ENCODE data around the gene PDK2.

The PDK2 gene

DNA sequence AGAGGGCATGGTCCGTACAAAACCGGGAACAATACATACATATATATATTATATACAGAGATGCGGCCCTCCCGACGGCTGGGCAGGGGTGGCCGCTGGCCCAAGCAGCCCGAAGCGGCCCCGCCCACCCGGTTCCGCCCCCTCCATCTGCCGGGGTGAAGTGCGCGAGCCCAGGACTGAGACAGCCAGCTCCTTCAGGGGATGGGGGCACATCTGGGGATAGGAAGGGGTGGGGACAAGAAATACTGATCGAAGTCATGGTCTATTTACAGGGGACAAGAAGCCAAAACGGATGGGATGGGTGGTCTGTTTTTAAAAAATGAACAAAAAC is 38.6 kb downstream of the PDK2 start:
- in situ Hi-C loops (cut with MboI; ENCODE audit: low sequenced_read_pairs), result no loop called here

DNA sequence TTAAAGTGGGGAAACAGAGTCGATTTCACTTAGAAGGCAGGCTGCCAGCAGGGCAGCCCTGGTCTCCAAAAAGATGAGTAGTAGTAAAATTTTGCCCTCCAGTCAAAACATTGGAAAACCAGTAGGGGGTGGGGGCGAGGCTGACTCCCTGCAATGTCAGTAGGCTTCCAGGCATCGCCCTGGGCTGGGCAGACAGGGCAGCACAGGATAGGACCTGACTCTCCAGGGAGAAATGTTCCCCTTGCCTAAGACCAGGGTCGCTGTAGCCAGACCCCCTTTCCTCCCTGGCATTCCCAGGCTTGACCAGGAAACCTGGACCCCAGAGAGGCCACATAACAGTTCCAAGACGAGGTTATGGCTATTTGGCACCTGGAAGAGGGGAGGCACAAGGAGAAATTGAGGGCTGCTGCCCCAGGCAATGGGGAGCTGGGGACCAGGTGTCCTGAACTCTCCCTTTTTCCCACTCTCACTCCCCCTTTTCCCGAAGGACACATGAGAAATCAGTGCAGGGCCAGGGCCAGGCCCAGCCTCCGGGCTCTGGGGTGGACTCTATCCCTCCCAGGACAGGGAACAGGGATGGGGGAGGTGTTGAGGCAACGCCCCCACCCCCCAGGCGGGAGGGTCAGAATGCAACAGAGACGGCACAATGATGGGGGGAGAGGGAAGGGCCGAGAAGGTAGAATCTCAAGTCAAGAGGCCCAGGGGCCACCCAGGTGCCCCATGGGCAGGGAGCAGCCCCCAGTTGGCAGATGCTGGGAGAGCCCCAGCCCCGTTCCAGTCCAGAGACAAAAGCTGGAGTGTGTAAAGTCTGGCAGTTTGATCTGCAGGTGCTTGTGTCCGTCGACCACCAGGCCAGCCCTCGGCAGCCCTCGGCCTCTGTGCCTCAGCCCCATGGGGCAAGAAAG is 39.3 kb downstream of the PDK2 start:
- in situ Hi-C loops (cut with MboI; ENCODE audit: low sequenced_read_pairs), result no loop called here

DNA sequence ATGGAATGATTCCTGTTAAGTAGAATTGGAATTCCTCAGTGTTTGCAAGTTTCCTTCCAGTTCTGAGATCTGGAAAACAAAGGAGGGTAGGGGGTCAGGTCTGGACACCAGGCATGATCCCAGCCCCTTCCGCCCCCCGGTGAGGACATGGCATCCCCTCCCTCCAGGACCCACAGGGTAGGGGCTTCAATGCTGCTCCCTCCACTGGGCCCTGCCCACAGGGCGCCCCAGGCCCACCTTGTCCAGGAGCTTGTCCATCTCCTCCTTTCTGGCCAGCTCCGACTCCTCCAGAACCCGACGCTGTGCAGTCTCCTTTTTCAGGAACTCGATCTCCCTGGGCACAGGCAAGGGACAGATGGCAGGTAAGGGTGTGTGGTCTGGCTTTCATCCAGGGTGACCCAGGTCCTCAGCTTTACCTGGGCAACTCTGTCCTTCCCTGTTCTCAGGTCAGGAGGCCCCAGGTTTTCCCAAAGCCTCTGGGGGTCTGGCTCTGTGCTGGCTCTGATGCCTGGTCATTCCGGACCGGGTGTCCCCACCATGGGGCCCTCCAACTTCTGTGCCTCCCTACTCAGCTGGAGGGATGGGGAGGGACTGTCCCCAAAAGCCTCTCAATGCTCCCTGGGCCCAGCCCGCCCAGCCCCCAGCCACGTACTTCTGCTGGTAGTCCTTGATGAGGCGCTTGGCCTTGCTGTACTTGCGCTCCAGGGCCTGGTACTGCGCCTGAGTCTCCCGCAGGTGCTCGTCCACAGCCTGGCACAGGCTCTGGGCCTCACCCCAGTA is 40.4 kb downstream of the PDK2 start:
- in situ Hi-C loops (cut with MboI; ENCODE audit: low sequenced_read_pairs), result no loop called here

DNA sequence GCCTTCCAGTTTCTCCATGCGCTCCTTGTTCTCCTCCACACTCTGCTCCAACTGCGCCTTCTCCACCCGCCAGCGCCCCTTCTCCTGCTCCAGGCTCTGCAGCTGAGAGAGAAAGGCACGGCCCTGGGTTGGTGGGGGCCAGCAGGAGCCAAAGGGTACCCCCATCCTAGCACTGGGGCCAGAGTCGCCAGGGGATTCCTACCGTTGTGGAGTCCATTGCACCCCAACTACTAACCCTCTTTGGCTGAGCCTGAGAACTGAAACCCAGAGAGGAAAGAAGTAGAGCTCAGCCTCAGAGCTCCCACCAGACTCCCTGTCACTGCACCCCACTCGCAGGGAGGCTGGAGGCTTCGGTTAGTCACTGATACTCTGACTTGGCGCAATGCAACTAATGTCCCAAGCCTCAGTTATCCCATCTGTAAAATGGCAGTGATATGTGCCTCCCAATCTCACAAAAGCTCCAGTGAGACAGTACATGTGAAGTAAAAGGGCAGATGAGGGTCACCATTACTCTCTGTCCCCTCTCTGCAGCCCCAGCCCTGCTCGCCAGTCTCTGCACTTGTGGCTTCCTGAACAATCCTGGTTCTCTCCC is 41.0 kb downstream of the PDK2 start:
- in situ Hi-C loops (cut with MboI; ENCODE audit: low sequenced_read_pairs), result no loop called here

DNA sequence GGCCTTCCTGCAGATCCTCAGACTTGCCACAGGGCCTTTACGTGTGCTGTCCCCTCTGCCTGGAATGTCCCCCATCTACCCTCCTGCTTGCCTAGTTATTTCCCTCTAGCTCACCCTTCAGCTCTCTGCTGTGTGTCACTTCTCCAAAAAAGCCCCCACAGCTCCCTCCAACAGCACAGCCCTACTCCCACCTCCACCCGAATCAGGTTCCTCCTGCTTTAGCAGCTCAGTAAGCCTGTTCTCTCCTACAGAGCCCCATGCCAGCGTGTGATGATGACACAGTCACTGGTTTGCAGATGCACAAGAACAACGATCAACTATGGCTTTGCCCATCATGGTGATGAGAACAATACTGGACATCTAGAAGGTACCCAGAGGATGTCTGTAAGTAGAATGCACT is 41.9 kb downstream of the PDK2 start:
- in situ Hi-C loops (cut with MboI; ENCODE audit: low sequenced_read_pairs), result no loop called here

DNA sequence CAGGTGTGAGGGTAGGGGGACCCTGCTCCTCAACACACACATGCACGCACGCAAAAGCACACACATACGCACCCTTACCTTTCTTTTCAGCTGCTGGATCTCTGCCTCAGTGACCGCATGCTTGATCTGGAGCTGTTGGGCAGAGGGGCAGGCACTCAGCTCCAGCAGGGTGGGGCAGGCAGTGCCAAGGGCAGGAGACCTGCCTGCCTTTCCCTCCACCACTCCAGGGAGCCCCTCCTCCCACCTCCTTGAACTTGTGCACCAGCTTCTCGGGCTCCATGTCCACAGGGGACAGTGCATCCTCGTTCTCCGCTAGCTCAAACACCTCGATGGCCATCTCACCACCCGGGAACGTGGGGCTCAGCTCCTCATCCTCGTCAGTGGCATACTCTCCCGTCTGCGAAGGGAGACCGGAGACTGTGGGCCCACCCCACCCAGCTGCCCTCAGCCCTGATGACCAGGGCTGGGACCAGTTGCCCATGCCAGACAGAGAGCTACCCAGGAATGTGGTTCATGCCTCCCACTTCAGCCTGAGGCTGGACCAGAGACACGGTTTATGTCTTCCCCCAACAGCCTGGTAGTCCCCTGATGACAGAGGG is 44.1 kb downstream of the PDK2 start:
- in situ Hi-C loops (cut with MboI; ENCODE audit: low sequenced_read_pairs), result no loop called here

DNA sequence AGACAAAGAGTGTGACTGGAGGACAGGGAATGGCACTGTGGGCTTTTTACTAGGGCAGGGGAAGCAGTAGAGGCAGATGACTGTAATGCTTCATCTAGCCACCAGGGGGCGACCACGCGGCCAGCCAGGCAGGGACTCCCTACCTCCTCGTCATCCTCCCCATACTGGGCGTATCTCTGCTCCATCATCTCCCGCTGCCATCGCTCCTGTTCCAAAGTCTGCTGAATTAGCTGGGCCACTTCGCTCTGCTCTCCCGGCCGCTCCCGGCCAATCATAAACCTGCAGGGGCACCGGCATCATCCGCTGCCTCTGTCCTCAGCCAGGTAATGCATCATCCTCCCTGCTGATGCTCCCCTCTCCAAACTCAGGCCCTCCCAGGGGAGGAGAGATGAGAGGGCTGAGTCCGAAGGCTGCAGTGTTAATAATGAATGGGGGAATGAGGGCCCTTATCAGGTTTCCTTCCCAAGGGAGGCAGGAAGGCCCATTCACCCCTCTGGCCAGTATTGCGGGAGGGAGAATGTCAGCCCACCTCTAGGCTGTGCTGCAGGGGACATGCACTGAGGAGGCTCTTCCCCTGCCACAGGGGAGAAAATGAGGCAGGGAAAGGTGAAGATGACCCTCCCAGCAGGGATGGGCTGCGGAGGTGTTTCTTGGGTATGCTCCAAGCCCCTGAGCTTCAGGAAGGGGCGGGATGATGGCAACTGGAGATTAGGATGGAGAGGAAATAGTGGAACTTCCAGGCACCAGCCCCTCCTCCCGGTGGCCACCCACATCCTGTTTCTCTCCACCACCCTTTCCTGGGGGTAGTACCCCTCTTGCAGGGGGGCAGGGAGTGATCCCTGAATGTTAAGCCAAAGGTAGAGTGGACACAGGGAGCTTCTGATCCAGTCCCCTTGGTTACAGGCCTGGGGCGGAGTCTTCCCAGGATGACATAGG is 45.1 kb downstream of the PDK2 start:
- in situ Hi-C loops (cut with MboI; ENCODE audit: low sequenced_read_pairs), result no loop called here

DNA sequence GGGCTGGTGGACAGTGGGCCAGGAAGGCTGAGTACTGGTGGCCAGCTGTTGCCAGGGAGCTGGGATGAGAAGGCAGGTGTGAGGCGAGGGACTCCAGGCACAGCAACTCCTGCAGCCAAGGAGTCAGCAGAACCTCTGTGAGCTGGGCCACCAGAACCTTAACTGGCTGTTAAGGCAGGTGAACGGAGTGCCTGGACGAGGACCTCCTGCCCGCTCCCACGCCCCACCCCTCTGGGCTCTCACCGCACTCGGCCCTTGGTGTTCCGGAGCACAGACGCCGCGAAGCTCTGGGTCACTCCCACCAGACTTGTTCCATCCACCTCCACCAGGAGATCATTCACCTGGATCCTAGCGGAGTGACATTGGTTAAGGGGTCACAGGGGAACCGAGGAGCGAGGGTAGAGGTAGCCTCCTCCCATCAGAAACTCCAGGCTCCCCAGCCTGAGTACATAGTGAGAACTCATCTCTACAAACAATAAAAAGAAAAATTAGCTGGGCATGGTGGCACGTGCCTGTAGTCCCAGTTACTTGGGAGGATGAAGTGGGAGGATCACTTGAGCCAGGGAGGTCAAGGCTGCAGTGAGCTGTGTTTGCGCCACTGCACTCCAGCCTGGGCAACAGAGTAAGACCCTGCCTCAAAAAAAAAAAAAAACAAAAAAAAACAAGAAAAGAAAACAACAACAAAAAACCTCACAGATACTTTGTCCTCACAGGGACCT is 46.0 kb downstream of the PDK2 start:
- in situ Hi-C loops (cut with MboI; ENCODE audit: low sequenced_read_pairs), result no loop called here

DNA sequence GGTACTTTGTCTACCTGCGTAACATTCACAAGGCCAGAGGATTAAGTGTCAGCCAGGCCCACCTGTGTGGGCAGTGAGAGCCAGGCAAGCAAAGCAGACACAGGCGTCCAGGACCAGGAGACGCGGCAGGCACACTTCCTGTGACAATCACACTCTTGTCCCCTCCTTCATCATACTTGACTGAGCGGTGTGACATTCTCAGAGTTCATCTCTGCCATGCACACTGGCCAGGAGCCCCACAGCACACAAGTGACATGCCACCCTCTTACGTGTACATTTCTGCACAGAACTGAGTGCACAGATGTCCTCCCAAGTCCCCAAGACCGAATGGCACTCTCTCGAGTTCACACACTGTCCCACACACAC is 46.6 kb downstream of the PDK2 start:
- in situ Hi-C loops (cut with MboI; ENCODE audit: low sequenced_read_pairs), result no loop called here

DNA sequence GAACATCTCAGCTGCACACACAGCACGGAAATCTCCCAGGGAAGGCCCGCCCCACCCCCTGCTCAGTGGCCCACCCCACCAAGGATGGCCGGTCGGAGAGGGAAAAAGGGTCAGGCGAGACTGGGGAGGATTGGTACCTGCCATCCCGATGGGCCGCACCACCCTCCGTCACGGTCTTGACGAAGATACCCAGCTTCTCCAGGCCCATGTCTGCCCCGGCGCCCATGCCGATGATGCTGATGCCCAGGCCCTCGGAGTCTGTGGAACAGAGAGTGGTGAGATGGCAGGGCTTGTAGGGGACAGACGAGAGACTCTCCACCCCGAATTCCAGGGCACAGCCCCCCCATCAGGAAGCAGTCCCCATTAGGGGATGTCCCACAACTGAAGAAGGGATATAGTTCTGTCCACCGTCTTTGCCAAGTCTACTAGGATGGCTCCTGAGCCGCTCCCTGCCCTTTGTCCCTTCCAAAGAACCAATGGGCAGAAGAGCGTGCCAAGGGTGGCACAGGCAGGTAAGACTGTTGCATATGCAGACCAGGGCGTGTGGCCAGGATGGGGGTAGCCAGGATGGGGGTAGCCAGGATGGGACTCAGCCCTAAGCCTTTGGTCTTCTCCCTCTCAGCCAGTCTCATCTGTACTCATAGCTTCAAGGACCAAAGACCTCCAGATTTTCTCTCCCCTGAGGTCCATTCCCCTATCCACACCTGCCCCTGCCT is 48.5 kb downstream of the PDK2 start:
- in situ Hi-C loops (cut with MboI; ENCODE audit: low sequenced_read_pairs), result no loop called here

DNA sequence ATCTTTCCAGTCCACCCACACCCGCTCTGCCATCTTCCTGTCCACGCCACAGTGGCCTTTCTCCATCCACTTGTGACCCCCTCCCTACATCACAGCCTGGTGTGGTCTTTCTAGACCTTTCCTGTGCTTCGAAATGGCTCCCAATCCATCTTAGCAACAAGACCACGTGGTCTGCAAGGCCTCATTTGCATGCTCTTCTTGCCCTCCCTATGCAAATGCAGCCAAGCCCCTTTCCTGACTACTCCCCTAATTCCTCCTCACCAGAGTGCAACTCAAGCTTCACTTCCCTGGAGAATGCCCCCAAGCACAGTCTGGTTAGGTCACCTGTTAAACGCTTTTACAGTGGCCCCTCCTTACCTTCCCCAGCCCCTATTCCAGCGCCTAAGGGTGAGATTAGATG is 49.2 kb downstream of the PDK2 start:
- in situ Hi-C loops (cut with MboI; ENCODE audit: low sequenced_read_pairs), result no loop called here

DNA sequence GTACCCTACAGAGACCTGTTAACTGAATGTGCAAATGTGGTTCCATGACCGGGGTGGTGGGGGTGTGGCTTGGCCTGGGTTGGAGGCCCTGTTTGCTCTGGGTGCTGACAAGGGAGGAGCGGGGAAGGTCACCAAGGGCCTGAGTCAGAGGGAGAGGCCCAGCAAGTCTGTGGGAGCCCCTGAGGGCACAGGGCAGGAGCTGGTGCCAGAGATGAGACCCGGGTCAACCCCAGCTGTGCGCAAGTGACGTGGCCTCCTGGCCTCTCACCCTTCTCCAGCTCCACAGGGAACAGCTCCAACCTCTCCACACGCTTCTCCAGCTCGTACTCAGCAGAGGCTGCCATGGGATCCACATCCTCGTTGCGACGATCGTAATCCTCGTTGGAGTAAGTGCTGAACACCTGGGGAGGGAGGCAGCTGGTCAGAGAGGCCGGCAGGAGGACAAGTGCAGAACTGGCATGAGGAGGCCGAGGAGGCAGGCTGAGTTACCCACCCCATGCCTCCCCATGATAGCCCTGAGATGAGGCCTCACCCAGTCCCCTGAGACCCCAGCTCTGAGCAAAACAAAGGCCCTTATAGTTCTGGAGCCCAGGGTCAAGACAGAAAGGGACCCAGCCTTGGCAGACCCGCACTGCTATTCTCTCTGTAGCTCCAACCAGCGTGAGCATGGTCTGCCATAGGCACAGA is 49.8 kb downstream of the PDK2 start:
- in situ Hi-C loops (cut with MboI; ENCODE audit: low sequenced_read_pairs), result no loop called here

DNA sequence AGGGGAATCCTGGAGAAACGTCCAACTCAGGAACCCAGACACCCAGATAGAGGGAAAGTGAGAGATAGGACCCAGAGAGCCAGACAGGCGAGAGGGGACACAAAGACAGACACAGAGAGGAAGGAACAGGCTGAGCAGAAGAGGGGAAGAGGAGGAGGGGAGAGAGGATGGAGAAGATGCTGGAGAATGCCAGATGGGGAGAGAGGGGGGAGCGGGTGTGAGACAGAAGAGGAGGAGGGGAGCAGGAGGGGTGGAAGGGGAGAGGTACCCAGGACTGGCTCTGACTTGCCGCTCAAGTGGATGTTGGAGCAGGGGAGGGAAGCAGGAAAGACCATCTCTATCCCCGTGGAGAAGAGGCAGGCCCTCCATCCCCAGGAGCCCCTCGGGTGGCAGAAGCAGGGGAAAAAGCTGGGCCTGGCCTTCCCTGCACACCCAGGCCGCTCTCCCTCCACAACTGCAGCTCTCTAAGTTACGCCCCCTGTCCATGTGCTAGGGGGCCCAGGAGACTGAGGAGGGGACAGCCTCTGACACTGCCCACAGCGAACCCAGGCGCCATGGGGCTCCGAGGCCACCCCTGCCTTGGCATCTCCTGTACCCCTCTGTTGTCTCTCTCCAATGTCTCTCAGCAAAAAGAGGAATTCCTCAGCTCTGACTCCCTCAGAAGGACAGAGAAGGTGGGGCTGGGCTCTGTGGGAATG is 50.5 kb downstream of the PDK2 start:
- in situ Hi-C loops (cut with MboI; ENCODE audit: low sequenced_read_pairs), result no loop called here

DNA sequence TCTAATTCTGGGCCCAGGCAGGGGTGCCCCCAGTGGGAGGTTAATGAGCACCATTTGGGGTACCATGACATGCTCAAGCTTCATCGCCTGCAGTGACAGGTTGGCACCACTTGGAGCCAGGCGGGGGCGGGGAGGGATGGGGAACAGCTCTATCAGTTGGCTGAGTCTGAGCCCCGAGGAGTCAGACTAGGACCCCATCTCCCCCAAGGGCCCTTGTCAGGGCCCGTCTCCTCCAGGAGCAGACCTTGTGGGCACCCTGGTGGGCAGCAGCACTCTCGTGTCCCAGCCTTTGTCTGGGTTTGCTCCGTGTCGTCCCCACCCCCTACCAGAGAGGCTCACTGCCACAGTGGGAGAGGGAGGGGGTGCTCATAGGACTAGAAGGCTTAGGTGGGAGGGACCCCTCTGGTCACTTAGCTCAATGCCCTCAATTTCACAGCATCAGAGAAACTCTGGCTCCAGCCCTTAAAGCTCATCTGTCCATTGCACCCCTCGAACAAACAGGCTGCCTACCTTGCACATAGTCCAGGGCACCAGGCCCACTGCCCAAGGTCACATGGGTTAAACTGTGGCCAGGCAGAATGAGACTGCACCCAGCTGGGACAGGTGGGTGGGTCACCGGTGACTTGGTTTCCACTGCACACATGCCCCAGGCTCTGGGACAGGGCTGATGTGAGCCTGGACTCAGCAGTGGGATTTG is 51.2 kb downstream of the PDK2 start:
- in situ Hi-C loops (cut with MboI; ENCODE audit: low sequenced_read_pairs), result no loop called here

DNA sequence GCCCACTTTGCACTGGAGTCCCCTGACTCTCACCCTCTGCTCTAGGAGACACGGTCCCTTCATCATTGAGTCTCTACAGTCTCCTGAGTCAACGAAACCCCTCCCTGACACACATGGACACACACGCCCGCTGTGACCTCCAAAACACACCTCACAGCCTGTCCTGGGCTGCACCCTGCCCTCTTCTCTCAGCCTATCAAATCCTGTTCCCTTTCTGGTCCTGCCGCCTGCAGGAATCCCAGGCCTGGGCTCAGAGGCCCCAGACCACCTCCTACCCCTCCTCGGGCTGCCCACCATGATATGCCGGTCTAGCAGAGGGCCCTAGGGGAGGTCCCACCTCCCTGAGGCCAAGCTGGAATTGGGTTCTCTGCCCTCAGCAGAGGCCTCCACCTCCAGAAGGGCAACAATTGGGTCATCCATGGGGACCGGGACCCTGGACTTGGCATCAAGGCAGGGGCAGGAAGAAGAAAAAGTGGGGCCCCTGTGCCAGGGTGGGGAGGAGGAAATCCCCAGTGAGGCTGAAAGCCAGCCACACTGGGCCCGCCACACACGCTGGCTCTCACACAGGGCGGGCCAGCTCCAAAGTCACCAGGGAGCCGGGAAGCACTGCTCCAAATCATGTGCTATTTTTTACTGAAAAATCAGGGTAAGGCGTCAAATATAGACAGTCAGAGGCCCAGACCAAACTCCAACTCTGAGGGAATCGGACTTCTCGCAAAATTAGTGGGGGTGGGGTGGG is 51.9 kb downstream of the PDK2 start:
- in situ Hi-C loops (cut with MboI; ENCODE audit: low sequenced_read_pairs), result no loop called here

DNA sequence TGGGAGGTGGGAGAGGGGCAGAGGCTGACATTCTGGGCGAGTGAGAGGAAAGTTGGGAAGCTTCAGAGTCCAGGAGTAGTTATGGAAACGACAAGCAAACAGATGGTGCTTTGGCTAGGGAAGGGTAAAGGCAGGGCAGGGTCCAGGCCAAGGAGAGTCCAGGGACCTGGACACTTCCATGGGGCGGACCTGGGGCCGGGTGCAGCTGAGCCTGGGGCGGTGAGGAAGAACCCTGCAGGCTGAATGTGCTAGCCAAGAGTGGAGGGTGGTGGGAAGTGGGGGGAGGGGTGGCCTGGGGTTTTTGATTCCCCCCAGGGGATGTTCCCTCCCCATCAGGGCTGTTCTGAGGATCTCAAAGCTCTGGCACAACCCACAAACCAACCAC is 52.7 kb downstream of the PDK2 start:
- in situ Hi-C loops (cut with MboI; ENCODE audit: low sequenced_read_pairs), result no loop called here

All from hTERT RPE-1 (cell line).